ENCODE results near the gene XAB2. TPM values are rescaled to one million over a fixed set of nuclear protein-coding genes. Genes with fewer than 3 reads are reported as not detected.

XAB2 gene
- total RNA-seq, 1 donor from 2014 or later = 30.5 TPM

DNA sequence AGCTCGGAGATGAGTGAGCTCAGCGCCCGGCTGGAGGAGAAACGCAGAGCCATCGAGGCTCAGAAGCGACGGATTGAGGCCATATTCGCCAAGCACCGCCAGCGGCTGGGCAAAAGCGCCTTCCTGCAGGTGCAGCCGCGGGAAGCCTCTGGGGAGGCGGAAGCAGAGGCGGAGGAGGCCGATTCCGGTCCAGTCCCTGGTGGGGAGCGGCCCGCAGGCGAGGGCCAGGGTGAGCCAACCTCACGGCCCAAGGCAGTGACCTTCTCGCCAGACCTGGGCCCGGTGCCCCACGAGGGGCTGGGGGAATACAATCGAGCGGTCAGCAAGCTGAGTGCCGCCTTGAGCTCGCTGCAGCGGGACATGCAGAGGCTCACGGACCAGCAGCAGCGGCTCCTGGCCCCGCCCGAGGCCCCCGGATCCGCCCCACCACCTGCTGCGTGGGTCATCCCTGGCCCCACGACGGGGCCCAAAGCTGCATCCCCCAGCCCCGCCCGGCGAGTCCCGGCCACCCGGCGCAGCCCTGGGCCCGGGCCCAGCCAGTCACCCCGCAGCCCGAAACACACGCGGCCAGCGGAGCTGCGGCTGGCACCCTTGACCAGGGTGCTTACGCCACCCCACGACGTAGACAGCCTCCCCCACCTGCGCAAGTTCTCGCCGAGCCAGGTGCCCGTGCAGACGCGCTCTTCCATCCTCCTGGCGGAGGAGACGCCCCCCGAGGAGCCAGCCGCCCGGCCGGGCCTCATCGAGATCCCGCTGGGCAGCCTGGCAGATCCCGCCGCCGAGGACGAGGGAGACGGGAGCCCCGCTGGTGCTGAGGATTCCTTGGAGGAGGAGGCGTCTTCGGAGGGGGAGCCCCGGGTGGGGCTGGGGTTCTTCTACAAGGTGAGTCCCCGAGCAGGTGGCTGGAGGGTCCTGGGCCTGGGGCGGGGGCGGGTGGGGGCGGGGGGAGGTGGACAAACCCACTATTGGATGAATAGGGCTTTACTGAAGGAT, 16.8 kb downstream of the XAB2 start:
- DNase-seq (ENCODE audit: low read depth) = no peak

GRCh38 chr19:7611541-7612279, 17.6 kb downstream of the XAB2 start:
- DNase-seq (ENCODE audit: low read depth) = no peak

- DNase-seq (ENCODE audit: low read depth) = no peak
Measured at GRCh38 chr19:7610491-7611240, 18.7 kb downstream of the XAB2 start.

DNA sequence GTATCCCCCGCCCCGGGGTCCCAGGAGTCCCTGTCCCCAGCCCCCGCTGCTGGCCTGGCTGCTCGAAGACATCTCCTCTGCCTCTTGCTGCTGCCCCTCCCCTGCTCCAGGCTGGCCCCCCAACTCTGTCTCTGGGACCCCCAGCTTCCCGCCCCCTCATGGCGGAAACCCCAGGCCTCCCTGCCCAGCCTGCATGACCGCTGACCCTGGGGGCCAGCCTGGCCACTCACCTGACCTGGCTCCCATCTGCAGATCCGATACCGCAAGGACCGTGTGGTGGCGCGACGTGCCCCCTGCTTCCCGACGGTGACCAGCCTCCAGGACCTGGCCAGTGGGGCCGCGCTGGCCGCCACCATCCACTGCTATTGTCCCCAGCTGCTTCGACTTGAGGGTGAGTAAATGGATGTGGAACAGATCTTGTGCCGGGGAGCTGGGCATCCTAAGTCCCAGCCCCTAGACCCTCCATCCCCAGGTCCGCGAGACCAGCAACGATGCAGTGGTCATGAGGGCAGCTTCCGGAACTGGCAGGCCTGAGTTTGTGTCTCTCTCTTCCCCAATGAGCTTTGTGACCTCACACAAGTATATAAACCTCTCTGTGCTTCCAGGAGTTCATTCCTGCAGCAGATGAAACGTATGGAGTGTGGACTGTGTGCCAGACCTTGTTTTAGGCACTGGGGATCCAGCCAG, 21.3 kb downstream of the XAB2 start:
- no peak for DNase-seq (ENCODE audit: low read depth)

GRCh38 chr19:7607212-7607873, 22.0 kb downstream of the XAB2 start:
- DNase-seq (ENCODE audit: low read depth) = no peak

DNA sequence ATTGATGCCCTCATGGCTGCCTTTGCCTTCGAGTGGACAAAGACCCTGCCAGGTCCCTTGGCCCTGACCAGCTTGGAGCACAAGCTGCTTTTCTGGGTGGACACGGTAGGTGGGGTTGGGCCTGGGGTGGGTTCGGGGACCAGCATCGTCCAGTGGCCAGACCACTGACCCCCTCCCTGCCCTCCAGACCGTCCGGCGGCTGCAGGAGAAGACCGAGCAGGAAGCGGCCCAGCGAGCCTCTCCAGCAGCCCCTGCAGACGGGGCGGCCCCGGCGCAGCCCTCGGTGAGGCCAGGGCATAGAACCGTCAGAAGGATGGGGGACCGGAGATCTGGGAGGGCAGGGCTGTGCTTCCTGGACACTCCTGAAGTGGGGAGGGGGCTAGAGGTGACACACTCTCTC, 23.1 kb downstream of the XAB2 start:
- DNase-seq (ENCODE audit: low read depth) = no peak

DNA sequence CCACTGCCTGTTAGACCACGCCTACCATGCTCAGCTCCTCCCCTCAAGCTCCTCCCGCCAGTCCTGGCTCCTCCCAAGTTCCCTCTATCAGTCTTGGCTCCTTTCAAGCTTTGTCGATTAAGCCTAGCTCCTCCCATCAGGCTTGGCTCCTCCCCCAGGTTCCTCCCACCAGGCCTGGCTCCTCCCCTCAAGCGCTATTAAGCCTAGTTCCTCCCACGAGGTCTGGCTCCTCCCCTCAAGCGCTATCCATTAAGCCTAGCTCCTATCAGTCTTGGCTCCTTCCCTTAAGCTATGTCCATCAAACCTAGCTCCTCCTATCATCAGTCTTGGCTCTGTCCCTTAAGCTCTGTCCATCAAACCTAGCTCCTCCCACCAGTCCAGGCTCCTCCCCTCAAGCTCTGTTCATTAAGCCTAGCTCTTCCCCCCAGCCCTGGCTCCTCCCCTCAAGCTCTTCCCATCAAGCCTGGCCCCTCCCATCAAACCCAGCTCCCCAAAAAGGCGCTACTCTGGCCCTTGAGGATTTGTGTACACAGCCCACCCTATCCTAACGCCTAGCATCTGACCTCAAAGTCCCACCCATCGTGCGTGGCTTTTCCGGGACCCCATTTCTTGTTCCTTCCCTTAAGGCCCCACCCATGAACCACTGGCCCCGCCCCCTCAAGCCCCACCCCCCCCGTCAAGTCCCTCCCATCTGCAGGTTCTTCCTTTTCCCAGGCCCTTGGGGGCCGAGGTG, 23.7 kb downstream of the XAB2 start:
- no peak for DNase-seq (ENCODE audit: low read depth)

DNA sequence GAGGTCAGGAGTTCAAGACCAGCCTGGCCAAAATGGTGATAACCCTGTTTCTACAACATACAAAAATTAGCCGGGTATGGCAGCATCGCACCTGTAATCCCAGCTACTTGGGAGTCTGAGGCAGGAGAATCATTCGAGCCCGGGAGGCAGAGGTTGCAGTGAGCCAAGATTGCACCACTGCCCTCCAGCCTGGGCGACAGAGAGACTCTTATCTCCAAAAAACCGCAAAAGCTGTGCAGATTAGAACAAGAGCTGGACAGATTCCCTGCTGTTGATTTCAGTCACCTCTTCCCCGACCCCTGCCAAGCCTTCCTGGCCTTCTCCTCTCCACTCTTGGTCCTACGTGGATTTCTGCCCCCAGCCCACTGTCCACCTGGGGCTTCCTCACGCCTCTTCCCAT, 25.4 kb downstream of the XAB2 start:
- DNase-seq (ENCODE audit: low read depth) = no peak

DNA sequence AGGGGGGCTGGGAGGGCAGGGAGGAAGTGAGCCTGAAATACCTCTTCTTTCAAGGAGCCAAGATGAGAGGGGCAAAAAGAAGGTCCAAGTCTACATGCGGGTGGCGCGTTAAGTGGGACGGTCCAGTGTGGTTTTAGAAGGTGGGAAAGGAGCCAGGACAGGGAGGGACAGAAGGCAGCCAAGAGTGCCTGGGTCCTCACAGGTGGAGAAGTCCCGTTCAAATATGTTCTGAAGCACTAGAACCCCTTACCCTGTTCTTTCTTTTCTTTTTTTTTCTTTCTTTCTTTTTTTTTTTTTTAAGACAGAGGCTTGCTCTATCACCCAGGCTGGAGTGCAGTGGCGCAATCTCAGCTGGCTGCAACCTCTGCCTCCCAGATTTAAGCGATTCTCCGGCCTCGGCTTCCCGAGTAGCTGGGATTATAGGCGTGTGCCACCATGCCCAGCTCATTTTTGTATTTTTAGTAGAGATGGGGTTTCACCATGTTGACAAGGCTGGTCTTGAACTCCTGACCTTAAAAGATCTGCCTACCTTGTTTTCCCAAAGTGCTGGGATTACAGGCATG, 26.3 kb downstream of the XAB2 start:
- DNase-seq (ENCODE audit: low read depth) = no peak

GRCh38 chr19:7602240-7602934, 27.0 kb downstream of the XAB2 start:
- DNase-seq (ENCODE audit: low read depth) = no peak

DNA sequence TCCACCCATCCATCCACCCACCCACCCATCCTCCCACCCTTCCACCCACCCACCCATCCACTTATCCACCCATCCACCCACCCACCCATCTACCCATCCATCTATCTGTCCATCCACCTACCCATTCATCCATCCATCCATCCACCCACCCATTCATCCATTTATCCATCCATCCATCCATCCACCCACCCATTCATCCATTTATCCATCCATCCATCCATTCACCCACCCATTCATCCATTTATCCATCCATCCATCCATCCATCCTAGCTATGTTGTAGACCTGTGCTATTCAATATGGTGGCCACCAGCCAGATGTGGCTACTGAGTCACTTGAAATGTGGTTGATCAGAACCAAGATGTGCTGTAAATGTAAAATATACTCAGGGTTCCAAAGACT, 28.6 kb downstream of the XAB2 start:
- no peak for DNase-seq (ENCODE audit: low read depth)

DNA sequence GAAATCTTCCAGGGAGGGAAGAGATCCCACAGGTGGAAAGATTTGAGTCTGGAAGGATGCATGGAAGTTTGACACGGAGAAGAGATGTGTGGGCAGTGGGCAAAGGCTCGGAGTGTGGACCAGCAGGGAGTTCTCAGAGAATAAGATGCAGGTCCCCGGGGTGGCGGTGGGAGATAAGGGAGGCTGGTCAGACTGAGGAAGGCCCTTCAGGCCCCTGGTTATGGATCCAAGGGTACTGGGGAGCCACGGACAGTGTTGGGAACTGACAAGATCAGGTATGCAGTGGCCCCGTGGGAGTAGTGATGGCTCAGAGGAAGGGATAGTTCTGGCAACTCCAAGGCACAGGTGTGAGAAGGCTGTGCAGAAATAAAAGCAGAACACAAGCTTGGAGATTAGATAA, 31.2 kb downstream of the XAB2 start:
- no peak for DNase-seq (ENCODE audit: low read depth)

DNA sequence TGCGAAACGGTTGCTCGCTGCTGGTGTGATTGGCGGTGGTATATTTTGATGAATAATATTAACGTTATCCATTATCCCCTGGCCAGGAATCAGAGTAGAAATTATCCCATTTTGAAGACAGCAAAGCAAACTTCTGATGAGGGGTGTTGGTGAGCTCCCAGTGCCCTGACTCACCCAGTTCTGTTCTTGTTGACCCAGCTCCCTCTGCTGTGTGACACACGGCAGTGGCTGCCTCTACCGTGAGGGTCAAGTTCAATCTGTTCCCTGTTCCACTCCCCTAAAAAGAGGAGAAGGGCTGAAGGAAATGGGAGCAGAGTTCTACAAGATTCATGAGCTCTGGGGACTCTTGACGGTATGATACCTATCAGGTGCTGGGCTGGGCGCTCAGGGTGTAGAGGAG, 31.7 kb downstream of the XAB2 start:
- no peak for DNase-seq (ENCODE audit: low read depth)

- DNase-seq (ENCODE audit: low read depth) = no peak
Measured at GRCh38 chr19:7596211-7596937, 33.0 kb downstream of the XAB2 start.

DNA sequence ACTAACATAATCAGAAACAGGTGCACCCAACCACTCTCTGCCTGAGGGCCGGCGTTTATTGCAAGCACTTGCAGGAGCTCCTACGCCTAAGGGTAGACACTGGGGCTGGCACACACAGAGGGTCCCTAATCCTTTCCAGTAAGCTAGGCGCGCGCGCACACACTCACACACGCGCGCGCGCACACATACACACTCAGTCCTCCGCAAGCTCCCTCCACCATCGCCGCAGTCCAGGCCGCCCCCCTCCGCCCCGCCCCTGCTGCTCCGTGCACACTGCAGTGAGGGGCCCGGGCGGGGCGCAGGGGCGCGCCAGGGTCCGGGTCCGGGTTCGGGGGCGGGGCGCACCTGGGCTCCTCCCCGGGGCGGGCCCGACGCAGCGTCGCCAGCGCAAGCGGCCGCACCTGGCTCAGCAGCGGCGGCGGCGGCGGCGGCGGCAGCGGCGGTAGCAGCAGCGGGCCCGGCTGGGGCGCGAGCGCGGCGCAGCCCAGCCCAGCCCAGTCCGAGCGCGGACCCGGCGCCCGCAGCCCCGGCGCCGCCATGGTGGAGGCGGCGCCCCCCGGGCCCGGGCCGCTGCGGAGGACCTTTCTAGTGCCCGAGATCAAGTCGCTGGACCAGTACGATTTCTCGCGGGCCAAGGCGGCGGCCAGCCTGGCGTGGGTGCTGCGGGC, 33.7 kb downstream of the XAB2 start, which contains the start of gene CAMSAP3:
CAMSAP3 (plus strand) TSS at position 398 of the 668 bp plus-strand sequence; CDS start at position 538, 140 bp downstream.
- peak; percentile 13 for DNase-seq (ENCODE audit: low read depth)

DNA sequence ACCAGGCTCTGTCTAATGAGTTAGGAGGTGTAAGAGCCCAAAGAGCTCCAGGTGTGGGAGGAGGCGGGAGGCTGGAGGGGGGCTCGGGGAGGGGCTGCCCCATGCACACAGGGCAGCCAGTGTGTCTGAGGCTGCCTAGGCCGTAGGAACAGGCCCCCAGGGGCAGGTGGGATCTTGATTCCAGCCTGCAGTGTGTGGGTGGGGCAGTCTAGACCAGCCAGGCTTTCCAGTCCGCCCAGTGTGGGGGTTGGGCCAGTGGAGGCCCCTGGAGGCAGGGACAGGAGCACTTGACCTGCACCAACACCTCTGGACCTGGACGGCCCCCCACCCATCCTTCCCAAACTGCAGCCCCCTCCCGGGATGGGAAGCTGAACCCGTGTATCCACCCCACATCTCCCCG, 39.1 kb downstream of the XAB2 start:
- no peak for DNase-seq (ENCODE audit: low read depth)

DNA sequence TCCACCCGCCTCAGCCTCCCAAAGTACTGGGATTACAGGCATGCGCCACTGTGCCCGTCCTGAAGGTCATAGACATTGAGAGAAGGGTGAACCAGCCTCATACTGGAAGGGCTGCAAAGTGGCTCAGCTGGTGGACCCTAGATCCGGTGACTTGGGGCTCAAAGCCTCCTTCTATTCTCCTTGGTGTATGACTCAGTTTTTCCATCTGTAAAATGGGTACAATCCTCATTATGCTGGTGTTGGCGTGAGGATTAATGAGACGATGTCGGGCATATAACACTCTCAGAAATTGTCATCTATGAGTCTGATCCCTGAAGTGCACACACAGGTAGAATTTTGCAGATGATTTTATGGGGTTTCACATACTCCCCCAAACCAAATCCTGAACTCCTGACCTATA, 39.5 kb downstream of the XAB2 start:
- DNase-seq (ENCODE audit: low read depth) = no peak
